Fibroblast of the aortic adventitia (primary cell): ENCODE data around the gene TCP11. TPM values are rescaled to one million over a fixed set of nuclear protein-coding genes. Genes with fewer than 3 reads are reported as not detected.
A peak's percentile ranks its signal among the peaks of the same experiment; 100 is the strongest.

Source experiments
- DNase-seq: peaks from one replicate; pipeline ENCODE4 v3.0.0-alpha.2; 2010; ENCODE audit warnings: low read depth
- H3K4me3 ChIP-seq: 2 replicates; pipeline ENCODE4 v1.5.1; 2011; ENCODE audit warnings: low read depth, mild to moderate bottlenecking, control low read depth, low read length, moderate library complexity
- total RNA-seq: library from RNA; depleted of rRNA; stranded (reverse); fragments of >200 nt; gene quantifications from 2 replicates; pipeline ENCODE4 v1.2.3, GENCODE V29; 2012; ENCODE audit warnings: low replicate concordance
- TF ChIP-seq, protein P1 (sequence below): IDR thresholded peaks from 2 replicates; pipeline ENCODE4 v1.5.1; 2011; ENCODE audit warnings: mild to moderate bottlenecking, low read length, control low read depth, inconsistent platforms; ENCODE audit not compliant: insufficient read depth

TCP11 gene
- total RNA-seq, 1 donor = 0.36 TPM

DNA sequence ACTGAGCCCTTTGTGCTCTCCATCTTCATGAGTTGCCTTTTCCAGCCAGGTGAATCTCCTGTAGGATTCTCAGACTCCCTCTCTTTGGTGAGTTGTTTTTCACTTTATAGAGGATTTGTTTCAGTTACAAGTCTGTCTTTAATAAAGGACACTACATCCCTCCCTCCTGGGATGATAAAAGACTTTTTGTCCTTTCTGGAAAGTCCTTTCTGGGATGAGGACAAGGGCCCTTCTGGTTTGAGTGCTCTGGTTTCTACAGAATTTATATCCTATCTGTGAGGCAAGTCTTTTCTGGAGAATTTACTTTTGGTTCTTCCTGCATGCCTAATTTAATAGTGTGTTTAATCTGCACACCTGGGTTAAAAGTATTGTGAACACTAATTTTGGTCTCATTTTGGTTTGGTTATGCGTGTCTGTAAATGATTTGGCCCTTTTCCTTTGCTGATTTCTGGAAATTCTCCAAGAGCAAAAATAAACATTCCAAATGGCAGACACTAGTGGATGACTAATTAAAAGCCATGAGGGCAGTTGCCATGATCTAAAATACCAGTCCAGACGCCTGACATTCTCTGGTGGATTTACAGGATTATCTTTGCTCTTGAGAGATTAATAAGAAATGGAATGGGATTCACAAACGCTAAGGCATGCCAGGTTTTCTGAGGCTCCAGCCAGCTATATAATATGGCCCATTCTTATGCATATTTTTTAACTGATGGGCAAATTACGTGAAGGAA, 44.8 kb downstream of the TCP11 start:
- TF ChIP-seq, protein P1, sequence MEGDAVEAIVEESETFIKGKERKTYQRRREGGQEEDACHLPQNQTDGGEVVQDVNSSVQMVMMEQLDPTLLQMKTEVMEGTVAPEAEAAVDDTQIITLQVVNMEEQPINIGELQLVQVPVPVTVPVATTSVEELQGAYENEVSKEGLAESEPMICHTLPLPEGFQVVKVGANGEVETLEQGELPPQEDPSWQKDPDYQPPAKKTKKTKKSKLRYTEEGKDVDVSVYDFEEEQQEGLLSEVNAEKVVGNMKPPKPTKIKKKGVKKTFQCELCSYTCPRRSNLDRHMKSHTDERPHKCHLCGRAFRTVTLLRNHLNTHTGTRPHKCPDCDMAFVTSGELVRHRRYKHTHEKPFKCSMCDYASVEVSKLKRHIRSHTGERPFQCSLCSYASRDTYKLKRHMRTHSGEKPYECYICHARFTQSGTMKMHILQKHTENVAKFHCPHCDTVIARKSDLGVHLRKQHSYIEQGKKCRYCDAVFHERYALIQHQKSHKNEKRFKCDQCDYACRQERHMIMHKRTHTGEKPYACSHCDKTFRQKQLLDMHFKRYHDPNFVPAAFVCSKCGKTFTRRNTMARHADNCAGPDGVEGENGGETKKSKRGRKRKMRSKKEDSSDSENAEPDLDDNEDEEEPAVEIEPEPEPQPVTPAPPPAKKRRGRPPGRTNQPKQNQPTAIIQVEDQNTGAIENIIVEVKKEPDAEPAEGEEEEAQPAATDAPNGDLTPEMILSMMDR = no peak

DNA sequence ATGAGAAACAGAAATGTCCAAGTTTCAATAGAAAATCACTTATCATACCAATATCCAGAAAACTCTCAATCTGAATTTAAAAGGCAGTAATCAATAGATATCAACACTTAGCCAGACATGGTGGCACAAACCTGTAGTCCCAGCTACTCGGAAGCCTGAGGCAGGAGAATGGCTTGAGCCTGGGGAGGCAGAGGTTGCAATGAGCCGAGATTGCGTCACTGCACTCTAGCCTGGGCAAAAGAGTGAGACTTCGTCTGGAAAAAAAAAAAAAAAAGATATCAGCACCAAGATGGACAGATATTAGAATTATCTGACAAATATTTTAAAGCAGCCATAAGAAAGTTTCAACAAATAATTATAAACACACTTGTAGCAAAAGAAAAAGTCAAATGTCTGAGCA, 47.0 kb downstream of the TCP11 start:
- H3K4me3 ChIP-seq = no peak overlapping the region
- TF ChIP-seq, protein P1 = no peak
- no peak for DNase-seq

More for the DNA sequence above, 44.8 kb downstream of the TCP11 start:
- no peak overlapping the region for H3K4me3 ChIP-seq
- peak; percentile 83 for DNase-seq

DNA sequence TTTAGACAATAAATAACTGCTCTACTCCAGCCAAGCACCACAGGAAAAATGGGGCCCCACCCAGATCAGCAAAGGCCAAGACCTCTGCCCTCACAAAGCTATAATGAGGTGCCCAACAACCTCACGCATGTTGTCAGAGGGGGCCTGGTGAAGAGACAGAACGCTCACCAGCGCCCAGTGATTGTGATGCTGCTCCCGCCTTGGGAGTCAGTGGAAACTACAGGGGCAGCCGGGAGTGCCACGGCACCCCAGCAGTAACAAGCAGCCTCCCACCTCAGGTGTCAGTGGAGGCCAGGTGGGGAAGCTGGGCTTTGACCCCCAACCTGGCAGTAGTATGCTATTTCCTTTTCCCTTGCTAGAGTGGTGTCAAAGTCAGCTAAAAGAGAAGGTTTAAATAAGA, 47.4 kb downstream of the TCP11 start:
- TF ChIP-seq, protein P1 = no peak
- no peak overlapping the region for H3K4me3 ChIP-seq
- no peak for DNase-seq

DNA sequence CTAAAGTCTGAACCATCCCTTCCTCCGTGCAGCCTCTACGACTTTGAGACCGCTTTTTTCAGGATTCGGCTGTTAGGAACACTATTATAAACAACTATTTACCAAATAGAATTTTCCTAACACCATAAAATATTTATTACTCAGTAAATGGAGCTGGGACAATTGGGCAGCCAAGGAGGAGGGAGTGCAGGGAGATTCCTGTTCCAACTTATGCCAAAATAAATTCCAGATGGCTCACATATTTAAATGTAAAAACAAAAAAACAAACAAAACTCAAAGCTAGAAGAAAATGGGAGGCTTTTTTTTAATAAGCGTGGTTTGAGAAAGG, 48.1 kb downstream of the TCP11 start:
- TF ChIP-seq, protein P1 = no peak
- DNase-seq = no peak
- no peak overlapping the region for H3K4me3 ChIP-seq

DNA sequence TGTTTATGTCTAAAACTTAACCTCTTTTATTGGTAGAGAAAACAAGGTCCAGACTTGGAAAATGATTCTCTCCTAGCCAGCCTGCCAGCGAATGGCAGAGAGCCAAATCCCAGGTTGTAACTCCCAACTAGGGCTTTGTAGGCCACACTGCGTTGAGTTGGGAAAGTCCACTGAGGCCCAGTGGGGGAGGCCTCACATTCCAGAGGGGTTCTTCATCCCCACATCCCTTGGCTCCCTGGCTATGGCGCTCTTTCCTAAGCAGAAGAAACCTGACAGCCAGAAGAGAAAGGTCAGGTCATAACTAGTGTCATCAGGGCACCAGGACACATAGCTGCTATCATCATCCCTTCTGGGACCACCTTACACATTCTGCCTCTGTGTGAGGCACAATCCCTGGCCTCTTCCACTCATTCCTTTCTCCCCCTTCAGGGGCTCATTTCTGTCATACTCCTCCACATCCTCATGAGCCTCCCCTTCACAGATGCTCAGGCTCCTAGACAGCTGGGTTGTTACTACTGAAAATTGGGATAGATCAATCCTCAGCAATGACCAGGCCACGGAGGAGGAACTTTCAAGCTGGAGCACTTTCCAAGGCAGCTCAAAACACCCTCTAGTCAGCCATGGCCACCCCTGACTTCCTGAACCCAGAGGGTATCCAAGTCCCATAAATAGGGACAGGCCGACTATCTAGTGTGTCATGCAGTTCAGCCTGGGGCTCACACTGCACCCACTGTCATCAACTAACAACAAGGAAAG, 48.6 kb downstream of the TCP11 start:
- H3K4me3 ChIP-seq = no peak overlapping the region
- DNase-seq = peak; percentile 61
- TF ChIP-seq, protein P1 = no peak

DNA sequence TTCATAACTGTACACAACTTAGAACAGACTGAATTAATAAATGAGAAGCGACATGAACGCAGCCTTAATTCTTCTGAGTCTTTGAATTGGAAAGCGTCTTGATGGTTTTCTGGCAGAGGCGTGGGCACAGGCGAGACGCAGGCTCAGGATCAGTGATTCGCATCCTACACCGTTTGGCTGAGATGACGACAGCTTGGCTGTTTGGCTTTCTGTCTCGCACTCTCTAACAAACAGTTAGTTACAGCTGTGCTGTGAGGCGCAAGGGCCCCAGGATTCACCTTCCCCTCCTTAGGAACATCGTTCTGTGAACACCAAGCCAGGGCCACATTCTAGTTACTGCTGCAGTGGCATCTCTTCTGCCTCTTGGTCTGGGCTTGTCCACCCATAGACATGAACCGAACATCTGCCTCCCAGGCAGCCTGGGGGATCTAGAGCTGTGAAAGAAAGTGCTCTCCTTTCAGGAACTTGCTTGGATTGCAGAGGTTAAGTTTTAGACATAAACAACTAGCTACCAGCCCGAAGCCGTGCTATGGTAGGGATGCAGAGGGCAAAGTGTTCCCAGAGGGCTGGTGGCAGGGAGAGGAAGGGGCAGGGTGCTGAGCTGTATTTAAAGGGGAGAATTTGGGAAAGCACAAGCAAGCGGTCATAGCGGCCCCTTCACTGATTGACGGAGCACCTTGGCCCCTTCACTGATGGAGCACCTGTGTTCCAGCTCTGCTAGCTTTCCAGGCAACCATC, 49.6 kb downstream of the TCP11 start:
- TF ChIP-seq, protein P1 = no peak
- no peak overlapping the region for H3K4me3 ChIP-seq
- peak; percentile 36 for DNase-seq
